IMR-90 (cell line): ENCODE measurements around the gene AFMID.

Experiments
- BHLHE40 ChIP-seq: fragments of 150-350 bp; IDR thresholded peaks from 2 replicates; pipeline ENCODE4 v1.6.1; 2016; ENCODE audit warnings: mild to moderate bottlenecking, low read depth, low read length
- CEBPB ChIP-seq: IDR thresholded peaks from 2 replicates; pipeline ENCODE4 v1.6.1; 2012; ENCODE audit warnings: low read depth, low read length, improper control_type of control experiment
- MXI1 ChIP-seq: IDR thresholded peaks from 2 replicates; pipeline ENCODE4 v1.6.1; 2012; ENCODE audit warnings: low read depth, mild to moderate bottlenecking, low read length, moderate library complexity, borderline replicate concordance
- POLR2A ChIP-seq: IDR thresholded peaks from 2 replicates; pipeline ENCODE4 v1.6.1; 2012; ENCODE audit warnings: mild to moderate bottlenecking, low read depth, low read length
- RAD21 ChIP-seq: IDR thresholded peaks from 2 replicates; pipeline ENCODE4 v1.6.1; 2012; ENCODE audit warnings: low read length, improper control_type of control experiment
- RFX5 ChIP-seq: IDR thresholded peaks from 2 replicates; pipeline ENCODE4 v1.8.0; 2012; ENCODE audit warnings: low read depth, mild to moderate bottlenecking, low read length, moderate library complexity
- SMC3 ChIP-seq: fragments of 150-350 bp; IDR thresholded peaks from 2 replicates; pipeline ENCODE4 v1.6.1; 2016; ENCODE audit warnings: low read depth, mild to moderate bottlenecking, antibody characterized with exemption, low read length, moderate library complexity
- TF ChIP-seq, protein P1 (sequence below): conservative IDR thresholded peaks from 2 replicates; pipeline ENCODE4 v1.5.1; 2012; ENCODE audit warnings: mild to moderate bottlenecking, low read depth, low read length, improper control_type of control experiment
- TF ChIP-seq, protein P2 (sequence below): fragments of 150-350 bp; IDR thresholded peaks from 2 replicates; pipeline ENCODE4 v1.6.1; 2016; ENCODE audit warnings: low read depth, mild to moderate bottlenecking, low read length, moderate library complexity, borderline replicate concordance
- TF ChIP-seq, protein P3 (sequence below): fragments of 150-350 bp; IDR thresholded peaks from 2 replicates; pipeline ENCODE4 v1.6.1; 2017; ENCODE audit warnings: mild to moderate bottlenecking, antibody characterized with exemption, low read length, low read depth

DNA sequence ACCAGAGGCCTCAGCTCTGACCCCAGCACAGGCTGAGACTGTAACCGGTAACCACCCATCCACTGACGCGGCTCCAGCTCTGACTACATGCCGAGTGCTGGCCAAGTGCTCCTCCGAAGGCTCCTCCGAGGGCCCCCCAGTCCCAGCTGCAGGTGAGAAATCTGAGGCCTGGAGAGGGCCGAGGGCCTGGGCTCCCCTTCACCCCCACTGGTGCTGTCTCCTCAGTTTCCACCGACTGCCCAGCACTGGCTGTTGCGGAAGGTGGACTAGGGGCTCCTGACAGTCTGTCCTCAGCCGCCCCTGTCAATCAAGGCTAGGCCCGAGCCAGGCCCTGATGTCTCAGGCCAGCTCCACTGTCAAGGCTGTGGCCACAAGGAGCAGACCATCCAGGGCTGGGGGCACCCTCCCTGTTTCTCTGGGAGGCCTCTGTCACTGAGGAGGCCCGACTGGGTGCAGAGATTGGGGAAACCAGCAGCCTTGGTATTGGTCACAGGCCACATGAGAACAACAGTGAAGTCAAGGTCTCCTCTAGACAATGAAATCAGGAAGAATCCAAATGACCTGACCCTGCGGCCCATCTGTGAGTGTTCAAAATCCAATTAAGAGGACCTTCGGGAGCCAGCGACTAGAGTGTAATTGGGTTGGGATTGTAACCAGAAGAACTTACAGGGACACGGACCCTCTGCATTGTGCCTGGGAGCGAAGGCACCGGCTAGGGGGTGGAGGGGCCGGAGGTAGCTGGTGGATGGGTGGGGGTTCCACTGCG is 49.4 kb downstream of the AFMID start:
- TF ChIP-seq, protein P1, sequence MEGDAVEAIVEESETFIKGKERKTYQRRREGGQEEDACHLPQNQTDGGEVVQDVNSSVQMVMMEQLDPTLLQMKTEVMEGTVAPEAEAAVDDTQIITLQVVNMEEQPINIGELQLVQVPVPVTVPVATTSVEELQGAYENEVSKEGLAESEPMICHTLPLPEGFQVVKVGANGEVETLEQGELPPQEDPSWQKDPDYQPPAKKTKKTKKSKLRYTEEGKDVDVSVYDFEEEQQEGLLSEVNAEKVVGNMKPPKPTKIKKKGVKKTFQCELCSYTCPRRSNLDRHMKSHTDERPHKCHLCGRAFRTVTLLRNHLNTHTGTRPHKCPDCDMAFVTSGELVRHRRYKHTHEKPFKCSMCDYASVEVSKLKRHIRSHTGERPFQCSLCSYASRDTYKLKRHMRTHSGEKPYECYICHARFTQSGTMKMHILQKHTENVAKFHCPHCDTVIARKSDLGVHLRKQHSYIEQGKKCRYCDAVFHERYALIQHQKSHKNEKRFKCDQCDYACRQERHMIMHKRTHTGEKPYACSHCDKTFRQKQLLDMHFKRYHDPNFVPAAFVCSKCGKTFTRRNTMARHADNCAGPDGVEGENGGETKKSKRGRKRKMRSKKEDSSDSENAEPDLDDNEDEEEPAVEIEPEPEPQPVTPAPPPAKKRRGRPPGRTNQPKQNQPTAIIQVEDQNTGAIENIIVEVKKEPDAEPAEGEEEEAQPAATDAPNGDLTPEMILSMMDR = no peak
- no peak for TF ChIP-seq MXI1
- TF ChIP-seq POLR2A = no peak
- no peak for TF ChIP-seq SMC3
- no peak for TF ChIP-seq RAD21
- TF ChIP-seq, protein P2, sequence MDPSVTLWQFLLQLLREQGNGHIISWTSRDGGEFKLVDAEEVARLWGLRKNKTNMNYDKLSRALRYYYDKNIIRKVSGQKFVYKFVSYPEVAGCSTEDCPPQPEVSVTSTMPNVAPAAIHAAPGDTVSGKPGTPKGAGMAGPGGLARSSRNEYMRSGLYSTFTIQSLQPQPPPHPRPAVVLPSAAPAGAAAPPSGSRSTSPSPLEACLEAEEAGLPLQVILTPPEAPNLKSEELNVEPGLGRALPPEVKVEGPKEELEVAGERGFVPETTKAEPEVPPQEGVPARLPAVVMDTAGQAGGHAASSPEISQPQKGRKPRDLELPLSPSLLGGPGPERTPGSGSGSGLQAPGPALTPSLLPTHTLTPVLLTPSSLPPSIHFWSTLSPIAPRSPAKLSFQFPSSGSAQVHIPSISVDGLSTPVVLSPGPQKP = no peak
- no peak for TF ChIP-seq RFX5
- no peak for TF ChIP-seq BHLHE40
- TF ChIP-seq, protein P3, sequence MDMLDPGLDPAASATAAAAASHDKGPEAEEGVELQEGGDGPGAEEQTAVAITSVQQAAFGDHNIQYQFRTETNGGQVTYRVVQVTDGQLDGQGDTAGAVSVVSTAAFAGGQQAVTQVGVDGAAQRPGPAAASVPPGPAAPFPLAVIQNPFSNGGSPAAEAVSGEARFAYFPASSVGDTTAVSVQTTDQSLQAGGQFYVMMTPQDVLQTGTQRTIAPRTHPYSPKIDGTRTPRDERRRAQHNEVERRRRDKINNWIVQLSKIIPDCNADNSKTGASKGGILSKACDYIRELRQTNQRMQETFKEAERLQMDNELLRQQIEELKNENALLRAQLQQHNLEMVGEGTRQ = no peak
- TF ChIP-seq CEBPB = no peak
